ENCODE measurements around the gene PNPLA7.

DNA sequence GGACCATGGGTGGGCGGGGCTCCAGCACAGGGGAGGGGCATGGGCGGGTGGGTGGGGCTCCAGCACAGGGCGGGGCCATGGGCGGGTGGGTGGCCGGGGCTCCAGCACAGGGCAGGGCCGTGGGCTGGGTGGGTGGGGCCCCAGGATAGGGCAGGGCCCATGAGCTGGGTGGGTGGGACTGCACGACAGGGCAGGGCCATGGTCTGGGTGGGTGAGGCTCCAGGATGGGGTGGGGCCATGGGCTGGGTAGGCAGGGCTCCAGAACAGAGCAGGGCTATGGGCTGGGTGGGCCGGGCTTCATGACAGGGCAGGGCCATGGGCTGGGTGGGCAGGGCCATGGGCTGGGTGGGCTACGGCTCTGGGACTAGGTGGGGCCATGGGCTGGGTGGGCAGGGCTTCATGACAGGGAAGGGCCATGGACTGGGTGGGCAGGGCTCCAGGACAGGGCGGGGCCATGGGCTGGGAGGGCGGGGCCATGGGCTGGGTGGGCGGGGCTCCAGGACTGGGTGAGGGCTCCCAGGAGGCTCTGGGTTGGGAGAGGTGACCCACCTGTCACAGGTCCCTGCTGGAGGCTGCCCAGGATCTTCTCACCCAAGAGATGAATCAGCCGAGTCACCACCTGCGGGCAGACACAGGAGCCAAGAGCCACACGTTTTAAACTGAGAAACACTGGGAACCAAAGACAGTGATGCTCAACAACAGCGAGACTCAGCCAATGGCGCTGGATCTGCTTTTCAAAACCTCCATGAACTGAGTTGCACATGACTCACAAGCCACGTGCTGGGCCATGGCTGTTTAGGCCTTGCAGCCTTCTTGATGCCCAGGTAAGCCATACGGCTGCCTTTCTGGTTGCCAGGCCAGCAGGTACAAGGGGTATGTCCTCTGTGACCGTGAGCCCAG is 57.5 kb downstream of the PNPLA7 start:
- TF ChIP-seq POLR2A (IDR thresholded peaks at IDR 0.05; ENCODE audit: low read depth, low read length) (no peak), POLR2AphosphoS5 (IDR thresholded peaks at IDR 0.05; ENCODE audit: low read depth, low read length) (no peak), TAF1 (IDR thresholded peaks at IDR 0.05; ENCODE audit: borderline replicate concordance, low read depth, low read length) (no peak)

Data from GM12892 (cell line).